Measurements from ENCODE around the gene SLC35F3.

Gene SLC35F3

DNA sequence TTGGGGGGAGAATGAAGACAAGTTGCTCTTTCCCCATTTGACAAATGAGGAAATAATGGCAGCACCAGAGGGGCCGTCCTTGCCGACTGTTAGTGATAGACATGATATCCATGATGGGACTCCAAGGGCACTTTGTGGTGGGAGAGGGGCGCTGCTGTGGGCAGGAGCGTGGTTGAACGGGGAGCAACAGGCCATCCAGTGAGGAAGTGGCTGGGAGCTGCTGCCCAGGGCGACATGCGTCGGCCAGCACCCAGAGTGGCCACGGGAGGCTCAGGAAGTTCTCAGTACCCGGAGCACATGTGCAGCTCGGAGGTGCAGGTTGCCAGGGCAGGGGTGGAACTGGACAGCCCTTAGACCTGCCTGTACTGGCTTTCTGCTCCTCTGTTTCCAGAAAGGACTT lies 71.0 kb downstream of the SLC35F3 start:
- DNase-seq: no peak

GRCh38 chr1:233981042-233981675 lies 76.7 kb downstream of the SLC35F3 start:
- DNase-seq: no peak

GRCh38 chr1:233982827-233983518 lies 78.5 kb downstream of the SLC35F3 start:
- DNase-seq: no peak

GRCh38 chr1:233983811-233984210 lies 79.3 kb downstream of the SLC35F3 start:
- DNase-seq: no peak

GRCh38 chr1:233988963-233989696 lies 84.7 kb downstream of the SLC35F3 start:
- no peak for DNase-seq

DNA sequence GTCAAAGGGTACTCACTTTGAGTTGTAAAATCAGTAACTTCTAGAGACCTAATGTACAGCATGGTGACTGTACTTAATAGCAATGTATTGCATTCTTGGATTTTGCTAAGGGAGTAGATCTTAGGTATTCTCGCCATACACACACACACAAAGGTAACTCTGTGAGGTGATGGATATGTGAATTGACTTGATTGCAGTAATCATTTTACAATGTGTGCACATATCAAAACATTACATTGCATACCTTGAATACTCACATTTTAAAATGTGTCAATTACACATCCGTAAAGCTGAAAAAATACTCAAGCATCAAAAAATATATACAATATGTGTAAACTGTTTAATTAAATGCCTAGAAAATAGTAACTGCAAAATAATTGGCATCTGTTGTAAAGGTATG lies 86.0 kb downstream of the SLC35F3 start:
- DNase-seq: no peak

GRCh38 chr1:233993651-233994050 lies 89.2 kb downstream of the SLC35F3 start:
- peak; percentile 56 for DNase-seq

DNA sequence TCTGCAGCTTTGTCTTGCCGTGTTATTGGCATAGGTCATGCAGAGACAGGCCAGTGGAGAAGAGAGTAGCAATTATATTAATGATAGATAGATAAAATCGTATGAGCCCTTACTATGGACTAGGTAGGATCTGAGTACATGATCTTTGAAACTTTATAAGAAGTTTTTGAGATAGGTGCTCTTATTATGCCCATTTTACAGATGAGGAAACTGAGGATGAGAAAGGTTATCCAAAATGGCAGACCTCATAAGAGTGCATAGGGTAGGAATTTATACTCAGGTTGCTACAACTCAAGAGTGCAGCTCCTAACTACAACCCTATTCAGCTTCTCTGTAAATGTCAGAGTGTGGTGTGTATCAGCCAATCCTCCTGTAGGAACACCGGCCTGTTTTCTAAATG lies 89.6 kb downstream of the SLC35F3 start:
- DNase-seq: no peak

- no peak for DNase-seq
These were observed 94.0 kb downstream of the SLC35F3 start for GRCh38 chr1:233998456-233998855.

- no peak for DNase-seq
These were observed 94.4 kb downstream of the SLC35F3 start for GRCh38 chr1:233998891-233999290.

GRCh38 chr1:234000557-234001041 lies 96.1 kb downstream of the SLC35F3 start:
- no peak for DNase-seq

DNA sequence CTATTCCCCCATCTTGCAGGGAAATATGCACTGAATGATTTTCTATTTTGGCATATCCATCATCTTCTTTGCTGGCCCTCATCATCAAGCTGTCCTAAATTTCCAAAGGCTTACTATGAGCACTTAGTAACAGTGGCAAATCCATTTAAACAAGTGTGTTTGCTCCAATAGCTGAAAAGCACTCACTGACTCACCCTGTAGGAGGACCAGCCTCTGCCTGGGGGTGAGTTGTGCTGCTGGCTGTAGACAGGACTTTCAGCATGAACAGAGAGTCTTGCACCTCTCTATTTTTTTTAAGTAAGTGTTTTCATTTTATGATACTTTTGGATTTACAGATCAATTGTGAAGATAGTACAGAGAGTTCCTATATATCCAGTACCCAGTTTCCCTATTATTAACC lies 97.3 kb downstream of the SLC35F3 start:
- DNase-seq: no peak

- DNase-seq: no peak
These were observed 100.1 kb downstream of the SLC35F3 start for GRCh38 chr1:234004591-234004990.

- DNase-seq: no peak
These were observed 103.2 kb downstream of the SLC35F3 start for GRCh38 chr1:234007684-234008083.

DNA sequence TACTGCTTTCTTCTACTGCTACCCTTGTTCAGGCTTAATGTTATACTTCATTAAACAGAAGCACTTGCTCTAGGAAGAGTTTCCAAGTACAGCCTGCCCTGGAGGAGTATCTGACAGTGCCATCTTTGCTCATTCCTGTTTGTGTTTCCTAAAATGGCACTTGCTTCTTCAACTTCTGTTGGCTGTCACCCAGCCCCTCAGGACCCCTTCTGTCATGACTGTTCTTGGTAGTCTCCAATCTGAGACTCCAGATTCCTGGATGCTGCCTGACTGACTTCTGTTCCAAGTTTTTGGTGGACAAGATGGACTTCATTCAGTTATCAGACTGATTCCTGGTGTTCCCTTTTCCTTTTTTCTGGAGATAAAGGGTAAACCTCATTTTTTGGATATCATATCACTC lies 104.1 kb downstream of the SLC35F3 start:
- no peak for DNase-seq

GRCh38 chr1:234009668-234010067 lies 105.2 kb downstream of the SLC35F3 start:
- no peak for DNase-seq

DNA sequence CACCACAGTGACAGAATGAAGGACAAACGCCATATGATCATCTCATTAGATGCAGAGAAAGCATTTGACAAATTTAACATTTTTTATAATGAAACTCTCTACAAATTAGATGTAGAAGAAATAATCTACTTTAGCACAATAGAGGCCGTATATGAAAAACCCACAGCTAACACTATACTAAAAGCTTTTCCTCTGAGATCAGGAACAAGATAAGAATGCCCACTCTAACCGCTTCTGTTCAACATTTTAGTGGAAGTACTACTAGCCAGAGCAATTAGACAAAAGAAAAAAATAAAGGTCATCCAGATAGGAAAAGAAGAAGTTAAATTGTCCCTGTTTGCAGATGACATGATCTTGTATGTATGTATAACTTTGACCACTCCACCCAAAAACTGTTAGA lies 109.7 kb downstream of the SLC35F3 start:
- DNase-seq: no peak

DNA sequence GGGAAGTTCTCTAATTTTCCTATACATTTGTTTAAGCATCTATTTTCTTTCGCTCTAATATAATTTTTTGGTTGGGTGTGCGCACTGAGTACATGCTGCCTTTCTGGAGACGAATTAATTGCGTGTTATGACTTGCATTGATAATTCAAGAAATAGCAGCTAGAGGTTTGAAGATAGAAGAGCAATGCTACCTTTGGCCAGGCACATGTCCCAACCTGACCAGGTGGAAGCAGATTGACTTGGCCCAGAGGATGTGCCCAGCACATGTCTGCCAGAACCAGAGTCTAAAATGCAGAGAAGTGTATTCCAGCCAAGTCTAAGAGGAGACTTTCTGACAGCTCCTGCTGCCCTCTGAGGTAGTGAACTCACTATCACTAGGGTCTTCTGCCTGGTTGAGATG lies 114.3 kb downstream of the SLC35F3 start:
- DNase-seq: no peak

- DNase-seq: no peak
These were observed 114.9 kb downstream of the SLC35F3 start for GRCh38 chr1:234019387-234019786.

DNA sequence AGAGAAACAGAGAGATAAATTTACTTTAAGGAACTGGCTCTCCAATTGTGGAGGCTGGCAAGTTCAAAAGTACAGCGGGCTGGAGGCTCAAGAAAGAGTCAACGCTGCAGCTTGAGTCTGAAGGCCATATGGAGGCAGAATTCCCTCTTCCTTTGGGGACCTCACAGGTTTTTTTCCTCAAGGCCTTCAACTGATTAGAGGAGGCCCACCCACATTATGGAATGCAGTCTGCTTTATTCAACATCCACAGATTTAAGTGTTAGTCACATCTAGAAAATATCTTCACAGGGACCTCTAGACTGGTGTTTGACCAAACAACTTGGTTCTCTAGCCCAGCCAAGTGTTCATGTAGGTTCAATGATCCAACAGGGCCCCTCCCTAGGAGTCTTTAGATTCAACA lies 117.8 kb downstream of the SLC35F3 start:
- DNase-seq: no peak

DNA sequence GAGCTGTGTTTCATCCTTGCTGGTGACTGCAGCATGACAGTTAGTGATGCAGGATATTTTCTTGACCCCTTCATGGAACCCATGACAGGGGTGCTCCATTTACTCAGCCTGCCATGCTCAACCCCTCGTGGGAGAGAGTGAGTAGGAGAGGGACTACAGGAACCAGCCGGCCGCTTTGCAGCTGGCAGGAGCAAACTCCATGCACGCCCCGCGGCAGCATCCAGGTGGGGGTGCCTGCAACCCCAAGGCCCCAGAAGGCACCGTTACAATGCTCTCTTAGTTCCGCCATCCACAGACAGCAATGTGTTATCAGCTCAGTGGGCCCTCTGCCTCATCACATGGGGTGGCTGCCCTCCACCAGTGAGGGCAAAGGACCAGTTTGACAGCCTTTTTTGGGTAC lies 135.1 kb downstream of the SLC35F3 start:
- no peak for DNase-seq

DNA sequence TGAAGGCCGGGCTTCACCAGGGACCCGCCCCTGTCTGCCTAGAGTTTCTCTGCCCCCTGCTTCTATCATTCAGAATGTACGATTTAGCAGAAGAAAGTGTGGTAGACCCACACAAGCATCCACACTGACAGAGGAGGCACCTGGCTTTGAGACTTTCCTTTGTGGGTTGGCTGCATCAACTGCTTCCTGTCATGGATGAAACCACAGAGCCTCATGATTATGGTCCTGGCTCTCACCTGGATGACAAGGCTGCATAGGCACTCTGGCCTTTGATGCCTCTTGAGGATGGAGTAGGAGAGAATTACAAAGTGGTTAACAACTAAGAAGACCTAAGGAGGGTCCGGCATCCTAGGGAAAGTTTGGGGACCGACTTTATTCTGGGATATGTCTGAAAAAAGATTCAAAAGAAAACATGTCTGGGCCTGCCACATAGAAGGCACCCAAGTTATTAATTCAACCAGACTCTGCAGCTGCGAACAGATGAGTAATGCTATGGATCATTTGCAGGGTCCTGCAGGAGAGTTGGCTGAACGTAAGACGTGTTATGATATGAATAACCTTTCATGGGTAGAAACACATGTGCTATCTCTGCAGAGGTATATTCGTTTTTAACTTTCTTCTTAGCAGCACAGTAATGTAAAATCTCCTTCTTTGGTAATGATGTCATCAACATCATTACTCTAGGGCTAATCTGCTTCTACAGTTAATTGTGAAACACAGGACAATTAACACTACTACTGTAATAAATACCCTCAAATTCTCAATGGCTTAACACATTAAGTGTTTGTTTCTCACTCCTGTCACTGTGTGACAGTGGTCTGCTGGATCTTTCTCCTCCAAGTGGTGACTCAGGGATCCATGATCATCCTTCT lies 136.2 kb downstream of the SLC35F3 start:
- DNase-seq: no peak

- DNase-seq: no peak
These were observed 139.6 kb downstream of the SLC35F3 start for GRCh38 chr1:234044079-234044478.
